GM21737 (cell line): ENCODE data around the gene GPR39.
"Not testable (repeated sequence)": the region's sequence is repeated elsewhere in the genome, so short reads cannot be mapped to it uniquely, and the experiment has no call there.

ENCODE experiments used
- ATAC-seq: cut with Tn5 transposase; IDR thresholded peaks from one replicate; pipeline ENCODE4 v1.9.1; 2021; ENCODE audit warnings: mild to moderate bottlenecking, moderate library complexity; ENCODE audit not compliant: unreplicated experiment

GPR39 gene

GRCh38 chr2:132416723-132417395 is at the start of gene GPR39:
GPR39 (plus strand) TSS chr2:132416805.
- no peak for ATAC-seq

- ATAC-seq = no peak
These were observed 48.4 kb upstream of the GPR39 start for GRCh38 chr2:132368191-132368590.

GRCh38 chr2:132372276-132372675 is 44.3 kb upstream of the GPR39 start:
- ATAC-seq = no peak

- no peak for ATAC-seq
These were observed 43.0 kb upstream of the GPR39 start for GRCh38 chr2:132373391-132374135.

- ATAC-seq = no peak
These were observed 42.5 kb upstream of the GPR39 start for GRCh38 chr2:132374151-132374550.

DNA sequence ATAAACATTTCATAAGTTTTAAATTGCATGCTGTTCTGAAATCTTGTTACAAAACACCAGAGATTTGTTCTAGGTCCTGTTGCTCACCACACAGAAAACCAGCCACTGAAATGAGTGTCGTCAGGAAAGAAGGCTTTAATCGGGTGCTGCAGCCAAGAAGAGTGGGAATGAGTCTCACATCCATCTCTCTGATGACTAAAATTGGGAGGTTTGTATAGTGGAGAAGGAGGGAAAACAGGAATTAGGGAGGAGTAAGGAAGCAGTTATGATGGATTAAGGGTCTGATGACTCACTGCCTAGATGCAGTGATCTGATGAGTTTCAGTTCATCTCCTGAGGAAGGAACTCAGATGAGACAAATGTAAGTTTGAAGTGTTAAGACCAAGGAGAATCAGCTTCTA is 42.1 kb upstream of the GPR39 start:
- no peak for ATAC-seq

GRCh38 chr2:132374961-132375360 is 41.6 kb upstream of the GPR39 start:
- no peak for ATAC-seq

DNA sequence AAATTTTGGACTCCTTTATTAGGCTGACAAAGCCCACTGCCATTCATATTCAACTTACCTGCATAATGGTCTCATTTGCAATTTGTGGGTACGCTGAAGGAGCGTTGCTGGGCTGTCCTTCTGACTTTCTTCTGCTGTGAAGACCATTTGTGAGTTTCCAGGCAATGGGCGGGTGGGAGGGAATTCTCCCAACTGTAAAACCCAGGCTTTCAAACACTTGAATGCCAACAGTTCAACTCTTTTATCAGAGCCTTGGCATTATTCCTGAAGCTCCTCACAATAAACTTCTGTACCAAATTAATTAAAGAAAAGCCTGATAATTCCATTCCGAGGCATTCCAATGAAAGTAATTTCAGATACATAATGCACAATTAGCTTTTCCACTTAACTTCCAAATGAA is 35.2 kb upstream of the GPR39 start:
- ATAC-seq = no peak

DNA sequence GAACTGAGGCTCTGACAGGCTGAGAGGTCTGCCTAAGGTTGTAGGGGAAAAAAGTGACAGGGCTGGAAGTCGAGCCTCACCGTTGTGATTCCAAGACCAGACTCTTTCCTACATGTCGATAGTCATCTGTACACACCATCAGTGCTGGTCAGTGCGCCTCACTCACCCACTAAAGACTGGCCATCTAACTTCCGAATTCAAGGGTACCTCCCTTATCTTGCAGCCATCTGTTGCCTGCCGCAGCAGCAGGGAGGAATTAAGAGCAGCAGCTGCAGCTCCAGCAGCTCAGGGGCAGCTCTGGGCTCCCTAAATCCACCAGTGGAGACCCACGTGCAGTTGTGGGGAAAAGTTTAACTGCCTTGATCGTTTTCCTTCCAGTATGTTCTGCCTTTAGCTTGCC is 32.6 kb upstream of the GPR39 start:
- ATAC-seq = no peak

GRCh38 chr2:132384491-132385151 is 32.0 kb upstream of the GPR39 start:
- ATAC-seq = no peak

- no peak for ATAC-seq
These were observed 29.5 kb upstream of the GPR39 start for GRCh38 chr2:132387126-132387525.

DNA sequence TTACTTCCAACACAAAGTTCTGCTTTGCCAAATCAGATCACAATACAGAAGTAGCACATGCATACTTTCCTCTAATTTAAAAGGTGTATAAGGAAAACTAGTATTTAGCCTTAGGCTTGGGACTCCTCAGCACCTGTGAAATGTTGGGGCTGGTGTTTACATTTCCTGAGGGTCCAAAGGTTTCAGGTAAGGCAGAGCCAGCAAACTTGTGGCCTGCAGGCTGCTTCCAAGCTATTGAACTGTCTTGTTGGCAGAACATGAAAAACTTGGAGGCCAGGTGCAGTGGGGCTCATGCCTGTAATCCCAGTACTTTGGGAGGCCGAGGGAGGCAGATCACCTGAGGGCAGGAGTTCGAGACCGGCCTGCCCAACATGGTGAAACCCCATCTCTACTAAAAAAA is 26.5 kb upstream of the GPR39 start:
- no peak for ATAC-seq

GRCh38 chr2:132391378-132391777 is 25.2 kb upstream of the GPR39 start:
- ATAC-seq = no peak

GRCh38 chr2:132392221-132392620 is 24.4 kb upstream of the GPR39 start:
- no peak for ATAC-seq

DNA sequence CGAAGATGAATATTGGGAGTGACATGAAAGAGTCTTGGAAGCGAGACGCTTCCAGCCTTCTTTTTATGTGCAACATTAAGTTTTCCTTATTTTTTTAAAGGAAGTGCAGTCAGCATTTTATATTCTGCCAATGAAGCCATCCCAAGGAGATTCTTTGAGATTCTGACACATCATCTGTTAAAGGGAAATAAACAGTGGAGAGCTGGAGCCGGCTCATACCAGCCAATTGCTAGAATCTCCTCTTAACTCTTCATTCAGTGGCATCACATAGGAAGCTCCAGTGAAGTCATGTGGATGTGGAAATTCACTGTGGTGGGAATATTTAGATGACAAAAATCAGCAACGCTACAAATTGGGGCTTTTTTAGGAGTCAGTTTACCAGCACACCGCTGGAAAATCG is 23.7 kb upstream of the GPR39 start:
- no peak for ATAC-seq

DNA sequence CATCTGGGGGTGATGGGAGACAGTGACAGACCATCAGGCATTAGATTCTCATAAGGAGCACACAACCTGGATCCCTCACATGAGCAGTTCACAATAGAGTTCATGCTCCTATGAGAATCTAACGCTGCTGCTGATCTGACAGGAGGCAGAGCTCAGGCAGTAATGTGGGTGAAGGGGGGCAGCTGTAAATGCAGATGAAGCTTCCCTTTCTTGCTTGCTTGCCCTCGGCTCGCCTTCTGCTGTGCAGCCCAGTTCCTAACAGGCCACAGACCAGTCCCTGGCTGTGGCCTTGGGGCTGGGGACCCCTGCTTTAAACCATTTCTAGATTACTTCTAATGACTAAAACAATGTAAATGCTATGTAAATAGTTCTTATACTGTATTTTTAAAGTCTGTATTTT is 19.6 kb upstream of the GPR39 start:
- ATAC-seq = not testable (repeated sequence)

- ATAC-seq = no peak
These were observed 16.3 kb upstream of the GPR39 start for GRCh38 chr2:132400169-132400900.

GRCh38 chr2:132400901-132401240 is 15.7 kb upstream of the GPR39 start:
- no peak for ATAC-seq

DNA sequence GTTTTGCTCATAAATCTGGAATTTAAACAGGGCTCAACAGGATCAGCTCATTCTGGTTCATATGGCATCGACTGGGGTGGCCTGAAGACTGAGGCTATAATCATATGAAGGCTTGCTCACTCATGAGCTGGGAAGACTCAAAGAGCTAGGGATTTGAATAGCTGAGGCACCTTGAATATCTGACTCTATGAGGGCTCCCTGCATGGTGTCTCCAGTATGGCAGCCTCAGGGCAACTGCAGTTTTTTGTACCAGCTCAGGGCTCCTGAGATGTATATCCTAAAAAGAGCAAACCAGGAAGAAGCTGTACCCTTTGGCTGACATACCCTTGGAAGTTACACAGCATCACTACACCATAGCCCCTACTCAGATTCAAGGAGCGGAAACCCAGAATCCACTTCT is 15.3 kb upstream of the GPR39 start:
- no peak for ATAC-seq

DNA sequence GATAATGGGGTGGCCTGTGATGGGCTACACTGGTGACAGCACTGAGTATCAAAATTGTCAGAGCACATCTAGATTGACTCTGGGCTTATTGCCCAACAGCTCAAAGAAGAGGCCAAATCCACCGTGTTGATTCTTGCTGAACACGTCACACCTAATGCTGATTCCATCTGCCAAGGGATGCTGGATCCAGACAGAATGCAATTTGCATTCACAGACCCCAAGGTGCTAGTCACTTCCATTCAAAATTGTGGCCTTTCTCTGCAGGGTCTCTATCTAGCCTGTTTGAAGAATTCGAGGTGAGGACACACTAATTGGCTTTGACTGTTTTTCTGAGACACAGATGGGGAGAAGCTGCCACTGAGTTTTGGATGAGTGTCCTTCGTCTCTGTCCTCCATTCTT is 13.5 kb upstream of the GPR39 start:
- ATAC-seq = no peak

DNA sequence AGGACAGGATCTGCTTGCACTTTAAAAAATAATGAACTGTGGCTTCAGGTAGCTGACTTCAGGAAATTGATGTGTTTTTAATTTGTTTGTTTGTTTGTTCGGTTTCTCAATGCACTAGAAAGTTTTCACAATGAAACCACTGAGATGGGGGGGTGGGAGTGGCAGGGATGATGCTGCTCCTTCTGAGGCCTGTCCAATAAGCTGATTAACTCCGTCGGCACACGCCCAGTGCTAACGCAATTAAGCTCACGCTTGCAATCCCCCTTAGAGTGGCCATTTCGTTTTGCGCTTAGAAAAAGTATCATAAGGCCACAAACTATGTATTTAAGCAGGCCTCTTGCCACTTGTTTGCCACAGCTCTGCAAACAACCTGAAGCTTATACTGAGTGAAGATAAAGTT is 12.5 kb upstream of the GPR39 start:
- no peak for ATAC-seq

DNA sequence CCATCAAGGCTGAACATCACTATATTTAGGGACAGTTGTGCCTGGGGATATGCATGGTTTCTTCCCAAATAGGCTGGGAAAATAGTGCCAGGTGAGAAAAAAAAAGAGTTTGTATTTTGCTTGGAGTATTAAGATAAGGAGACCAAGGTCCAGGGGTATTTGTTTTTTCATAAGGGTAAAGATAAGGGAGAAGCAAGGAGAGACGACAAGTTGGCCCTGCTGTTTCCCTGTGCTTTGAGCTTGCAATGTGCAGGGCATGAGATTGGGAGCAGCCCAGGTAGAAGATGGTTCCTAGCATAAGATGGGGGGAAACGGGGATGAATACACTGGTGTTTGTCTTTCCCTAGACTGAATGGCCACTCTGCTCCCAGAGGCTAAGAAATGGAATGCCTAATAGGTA is 8.8 kb upstream of the GPR39 start:
- ATAC-seq = no peak
